Measurements from ENCODE around the gene M1AP. TPM values are rescaled to one million over a fixed set of nuclear protein-coding genes. Genes with fewer than 3 reads are reported as not detected.

Gene M1AP
- total and polyA plus RNA-seq, 9 of the 15 experiments (the other 6 are each of a cell fraction or from before 2014, with no cell fraction given) = 0.06 to 0.33 (median 0.11) TPM; not detected in 4

- ATAC-seq = peak; percentile 94
- Histone ChIP-seq H2AFZ (ENCODE audit: low read depth, low read length) (no peak overlapping the region), H3K79me2 (ENCODE audit: control insufficient read depth, insufficient read depth, low read length) (no peaks in the 10 kb centered on the region), H3K4me2 (ENCODE audit: insufficient read depth, low read length) (no peak overlapping the region), H4K20me1 (replicated peaks; ENCODE audit: control insufficient read depth, insufficient read depth, low read length) (no peaks in the 10 kb centered on the region), H3K36me3 (ENCODE audit: control insufficient read depth, insufficient read depth, low read length) (no peaks in the 10 kb centered on the region), H3K9me3 (replicated peaks; ENCODE audit: control insufficient read depth, insufficient read depth, low read depth, low read length) (no peaks in the 10 kb centered on the region), H3K9me1 (ENCODE audit: control insufficient read depth, insufficient read depth, low read length) (no peaks in the 10 kb centered on the region), H3K27me3 (ENCODE audit: control insufficient read depth in 2 of 2, insufficient read depth in 2 of 2, low read length in 2 of 2) (peaks cover 3 to 18% of the 10 kb centered on the region in 2 experiments; a peak in 4 of 5 replicates), H3K4me1 (replicated peaks in 1 of 2; ENCODE audit: control insufficient read depth in 2 of 2, insufficient read depth in 2 of 2, low read length in 2 of 2) (no peaks in the 10 kb centered on the region), H3K4me3 (no peak overlapping the region), H3K9ac (ENCODE audit: insufficient read depth in 1 of 2, low read depth in 2 of 2, low read length in 2 of 2) (no peak overlapping the region), H3K27ac (ENCODE audit: extremely low read depth, low read depth, low read length) (no peak overlapping the region)
- ChIA-PET POLR2A (no interaction called here), CTCF (ENCODE audit: low intra/inter-chr PET ratio) (interaction anchor here (1.4 to 1.8 kb wide), 2 partner anchors 186 to 713 kb away, joined by 4 to 19 read pairs; no protein-coding TSS in a partner anchor)
- no TSS peak for BruUV-seq (replicated peaks)
- peak; percentile 93 for FAIRE-seq
- in situ Hi-C loops (cut with MboI) (loop anchor here (10.0 kb wide), 1 partner anchor 344 kb away; no protein-coding TSS in a partner anchor), intact Hi-C loops (cut with micrococcal nuclease) (loop anchor here (1.0 to 10.0 kb wide), 4 partner anchors 24 to 937 kb away; no protein-coding TSS in a partner anchor)
- 0% methylated on average over 4 of the region's 4 CpGs for WGBS (ENCODE audit: insufficient coverage, low coverage, missing lambda C conversion rate)
- DNase-seq (ENCODE audit: extremely low read depth in 1 of 4, low spot score in 3 of 4) = peak; percentile 27 to 63 (median 51)
- TF ChIP-seq HCFC1 (IDR thresholded peaks at IDR 0.05; ENCODE audit: low read depth, low read length) = no peak
- TF ChIP-seq RAD21 (CRISPR knock-in tag; conservative IDR thresholded peaks at IDR 0.05 in 1 of 2, IDR thresholded peaks at IDR 0.05 in 1 of 2) = peak; percentile 94 to 95
- no peak for TF ChIP-seq TRIM28 (IDR thresholded peaks at IDR 0.05)
- TF ChIP-seq PBX2 (CRISPR knock-in tag; IDR thresholded peaks at IDR 0.05; ENCODE audit: low read depth) = no peak
- peak; percentile 61 for TF ChIP-seq PBX2 (tag; conservative IDR thresholded peaks at IDR 0.05; ENCODE audit: low read depth)
- no peak for TF ChIP-seq DMBX1 (CRISPR knock-in tag; IDR thresholded peaks at IDR 0.05; ENCODE audit: borderline replicate concordance)
- no peak for TF ChIP-seq THAP12 (CRISPR knock-in tag; IDR thresholded peaks at IDR 0.05)
- no peak for TF ChIP-seq MEF2D (tag; conservative IDR thresholded peaks at IDR 0.05; ENCODE audit: low read depth)
- peak; percentile 63; the same call in 1 of the 2 replicates for TF ChIP-seq SMC3 (conservative IDR thresholded peaks at IDR 0.05; ENCODE audit: insufficient read depth, low read depth, low read length)
- no peak for TF ChIP-seq BRD4 (IDR thresholded peaks at IDR 0.05)
- no peak for TF ChIP-seq TBP (optimal IDR thresholded peaks at IDR 0.05; ENCODE audit: low read depth, low read length)
- TF ChIP-seq GMEB1 (CRISPR knock-in tag; IDR thresholded peaks at IDR 0.05) = no peak
- TF ChIP-seq ZBTB1 (CRISPR knock-in tag; IDR thresholded peaks at IDR 0.05; ENCODE audit: borderline replicate concordance, low read depth) = no peak
- no peak for TF ChIP-seq PHB2 (IDR thresholded peaks at IDR 0.05; ENCODE audit: low read depth)
- peak; percentile 92 for TF ChIP-seq DEAF1 (CRISPR knock-in tag; IDR thresholded peaks at IDR 0.05)
Measured at GRCh38 chr2:74690571-74690970, 42.4 kb upstream of the M1AP start.
